CD4-positive, alpha-beta T cell treated with Interleukin-10 for 1 hour (primary cell): ENCODE measurements around the gene NECAB3.
"Not testable (repeated sequence)": the region's sequence is repeated elsewhere in the genome, so short reads cannot be mapped to it uniquely, and the experiment has no call there.

Experiments used
- DNase-seq: peaks from one replicate; pipeline ENCODE4 v3.0.0-alpha.2; 2020

The NECAB3 gene

GRCh38 chr20:33648396-33649004 is 25.7 kb downstream of the NECAB3 start:
- no peak for DNase-seq

- peak; percentile 22 for DNase-seq
These were observed 26.4 kb downstream of the NECAB3 start for GRCh38 chr20:33647603-33648395.

DNA sequence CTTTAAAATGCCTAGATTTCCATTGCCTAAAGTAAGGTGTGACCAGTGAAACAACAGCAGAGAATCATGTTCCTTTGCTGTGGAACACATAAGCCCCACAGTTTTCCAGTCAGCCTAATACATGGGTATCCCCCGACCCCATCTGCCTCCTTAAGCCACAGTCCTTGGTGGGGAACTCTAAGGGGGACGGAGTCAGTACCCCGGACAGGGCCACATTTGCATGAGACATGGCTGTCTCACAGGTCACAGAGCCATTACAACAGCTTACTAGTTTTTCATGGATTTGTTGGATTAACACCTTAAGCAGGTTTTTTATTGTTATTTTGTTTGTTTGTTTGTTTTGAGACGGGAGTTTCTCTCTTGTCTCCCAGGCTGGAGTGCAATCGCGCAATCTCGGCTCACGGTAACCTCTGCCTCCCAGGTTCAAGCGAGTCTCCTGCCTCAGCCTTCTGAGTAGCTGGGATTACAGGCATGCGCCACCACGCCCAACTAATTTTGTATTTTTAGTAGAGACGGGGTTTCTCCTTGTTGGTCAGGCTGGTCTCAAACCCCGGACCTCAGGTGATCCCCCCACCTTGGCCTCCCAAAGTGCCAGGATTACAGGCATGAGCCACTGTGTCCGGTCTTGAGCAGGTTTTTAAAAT is 27.1 kb downstream of the NECAB3 start:
- DNase-seq, result not testable (repeated sequence)

GRCh38 chr20:33646191-33646590 is 28.0 kb downstream of the NECAB3 start:
- no peak for DNase-seq

DNA sequence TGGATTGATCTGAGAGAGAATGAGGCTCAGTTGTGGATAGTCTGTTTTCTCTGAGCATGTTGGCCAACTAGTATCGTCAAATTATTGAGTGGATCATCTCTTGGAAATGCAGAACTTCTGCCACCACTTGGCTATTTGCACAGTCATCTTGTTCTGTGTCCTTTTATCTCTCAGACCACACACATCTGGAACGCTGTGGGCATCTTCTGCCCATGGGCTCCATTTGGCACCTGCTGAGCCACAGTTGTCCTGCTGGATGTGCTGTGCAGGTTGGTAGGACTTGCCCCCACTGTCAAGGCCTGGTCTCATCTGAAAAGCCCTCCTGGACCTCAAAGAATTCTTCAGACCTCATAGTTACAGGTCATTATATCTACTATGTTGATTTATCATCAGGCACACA is 28.8 kb downstream of the NECAB3 start:
- DNase-seq, result no peak

GRCh38 chr20:33645072-33645358 is 29.2 kb downstream of the NECAB3 start:
- no peak for DNase-seq

DNA sequence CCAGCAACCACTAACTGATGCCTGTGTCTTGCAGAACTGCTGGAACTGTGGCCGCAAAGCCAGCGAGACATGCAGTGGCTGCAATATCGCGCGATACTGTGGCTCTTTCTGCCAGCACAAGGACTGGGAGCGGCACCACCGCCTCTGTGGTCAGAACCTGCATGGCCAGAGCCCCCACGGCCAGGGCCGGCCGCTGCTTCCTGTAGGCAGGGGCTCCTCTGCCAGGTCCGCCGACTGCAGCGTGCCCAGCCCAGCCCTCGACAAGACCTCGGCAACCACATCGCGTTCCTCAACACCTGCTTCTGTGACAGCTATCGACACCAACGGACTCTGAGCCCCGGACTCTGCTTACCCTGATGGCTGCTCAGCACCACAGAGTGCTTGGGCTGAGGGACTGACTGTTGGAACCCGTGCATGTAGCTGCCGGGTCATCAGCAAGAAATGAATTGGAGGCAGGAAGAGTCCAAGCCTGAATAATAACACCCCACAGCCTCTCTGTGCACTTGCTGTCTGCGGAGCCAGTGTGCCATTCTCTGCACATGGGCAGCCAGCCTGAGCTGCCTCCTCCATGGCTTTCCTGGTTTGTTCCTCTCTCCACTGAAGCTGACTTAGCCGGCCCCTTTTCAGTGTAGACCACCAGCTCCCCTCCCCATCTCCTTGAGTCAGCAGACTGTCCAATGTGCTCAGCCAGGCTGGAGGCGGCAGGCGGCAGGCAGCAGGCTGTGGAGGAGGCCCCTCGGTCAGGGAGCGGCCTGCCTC is 29.7 kb downstream of the NECAB3 start:
- no peak for DNase-seq

DNA sequence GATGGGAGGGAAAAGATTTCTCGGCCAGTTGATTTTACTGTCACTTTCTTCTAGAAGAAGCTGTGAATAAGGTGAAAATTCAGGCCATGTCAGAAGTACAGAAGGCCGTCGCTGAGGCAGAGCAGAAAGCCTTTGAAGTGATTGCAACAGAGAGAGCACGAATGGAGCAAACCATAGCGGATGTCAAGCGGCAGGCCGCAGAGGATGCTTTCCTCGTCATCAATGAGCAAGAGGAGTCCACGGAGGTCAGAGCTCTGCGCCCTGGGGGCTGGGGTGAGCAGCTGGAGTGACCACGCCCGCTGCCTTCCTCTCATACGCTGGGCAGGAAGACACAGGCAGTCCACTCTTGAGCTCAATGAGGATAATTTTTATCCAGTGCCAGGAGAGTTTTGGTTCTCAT is 33.9 kb downstream of the NECAB3 start:
- DNase-seq, result no peak

DNA sequence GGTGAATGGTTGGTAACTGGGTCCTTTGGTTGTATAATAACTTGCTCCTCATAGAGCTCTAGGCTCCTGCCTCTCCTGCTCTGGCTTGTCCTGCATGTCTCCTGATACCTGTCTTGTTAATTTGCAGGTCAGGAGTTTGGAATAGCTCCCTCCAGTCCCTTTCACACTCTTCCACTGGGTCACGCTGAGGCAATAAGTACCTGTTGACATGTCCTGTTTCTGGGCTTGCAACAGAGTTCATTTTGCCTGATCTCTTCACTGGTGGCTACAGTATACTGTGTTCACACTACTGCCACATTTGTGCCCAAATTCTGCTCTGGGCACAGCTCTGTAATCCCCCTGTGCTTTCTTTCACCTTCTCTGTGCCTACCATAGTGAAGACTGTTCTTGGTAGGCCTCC is 37.5 kb downstream of the NECAB3 start:
- DNase-seq, result no peak

- no peak for DNase-seq
These were observed 38.9 kb downstream of the NECAB3 start for GRCh38 chr20:33635341-33635740.

- DNase-seq, result not testable (repeated sequence)
These were observed 42.3 kb downstream of the NECAB3 start for GRCh38 chr20:33631910-33632309.

DNA sequence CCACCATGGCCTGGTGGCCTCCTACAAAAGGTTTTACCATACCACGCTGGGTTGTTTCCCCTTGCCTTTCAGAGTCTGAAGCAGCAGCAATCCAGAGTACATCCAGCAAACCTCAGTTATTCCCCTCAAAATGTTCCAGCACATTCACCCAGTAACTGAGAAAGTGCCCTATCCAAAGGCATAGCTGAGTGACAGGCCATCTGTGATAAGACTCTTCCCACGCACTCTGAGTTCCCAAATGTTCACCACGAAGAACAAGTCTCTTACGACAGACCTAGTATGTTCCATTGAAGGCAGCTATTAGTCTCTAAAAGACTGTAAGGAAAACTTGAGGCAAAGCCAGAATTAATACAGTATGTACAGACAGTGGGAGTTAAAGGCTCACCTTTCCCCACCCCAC is 43.7 kb downstream of the NECAB3 start:
- DNase-seq, result no peak

- no peak for DNase-seq
These were observed 44.2 kb downstream of the NECAB3 start for GRCh38 chr20:33629979-33630378.

DNA sequence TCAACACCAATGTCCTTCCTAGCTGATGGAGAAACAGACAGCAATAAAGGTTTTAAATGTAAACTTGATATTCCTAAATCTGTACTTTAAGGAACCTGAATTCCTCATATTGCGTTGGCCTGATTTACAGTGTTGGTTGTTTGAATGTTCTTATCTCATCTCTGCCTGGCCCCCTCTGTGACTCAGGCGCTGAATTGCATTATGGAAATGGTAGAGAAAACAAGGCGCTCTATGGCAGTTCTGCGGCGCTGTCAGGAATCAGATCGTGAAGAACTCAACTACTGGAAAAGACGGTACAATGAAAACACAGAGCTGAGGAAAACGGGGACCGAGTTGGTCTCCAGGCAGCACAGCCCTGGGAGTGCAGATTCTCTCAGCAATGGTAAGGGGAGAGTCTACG is 44.7 kb downstream of the NECAB3 start:
- no peak for DNase-seq

DNA sequence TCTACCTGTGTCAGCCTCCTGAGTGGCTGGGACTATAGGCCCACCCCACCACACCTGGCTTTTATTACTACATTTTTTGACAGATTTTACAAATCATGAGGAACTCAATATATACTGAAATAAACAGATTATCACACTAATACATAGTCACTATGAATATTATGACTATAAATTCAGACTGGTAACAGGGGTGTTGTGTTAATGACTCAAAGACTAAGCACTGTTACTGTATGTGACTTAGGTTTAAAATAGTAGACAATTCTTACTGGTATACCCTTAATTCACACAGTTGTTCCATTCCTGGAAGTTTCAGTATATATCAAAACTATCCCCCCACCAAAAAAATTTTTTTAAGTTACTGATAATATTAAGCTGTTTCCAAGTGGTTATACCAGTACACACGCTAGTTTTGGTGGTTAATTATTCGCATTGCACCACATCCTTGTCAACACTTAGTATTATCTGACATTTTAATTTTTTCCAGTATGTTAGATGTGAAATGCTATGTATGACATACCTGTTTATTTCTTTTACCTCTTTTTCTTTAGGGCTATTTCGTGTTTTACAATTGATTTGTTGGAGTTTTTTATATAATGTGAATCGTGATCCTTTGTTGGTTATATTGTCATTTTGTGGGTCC is 46.5 kb downstream of the NECAB3 start:
- no peak for DNase-seq

- DNase-seq, result no peak
These were observed 48.0 kb downstream of the NECAB3 start for GRCh38 chr20:33626190-33626589.

DNA sequence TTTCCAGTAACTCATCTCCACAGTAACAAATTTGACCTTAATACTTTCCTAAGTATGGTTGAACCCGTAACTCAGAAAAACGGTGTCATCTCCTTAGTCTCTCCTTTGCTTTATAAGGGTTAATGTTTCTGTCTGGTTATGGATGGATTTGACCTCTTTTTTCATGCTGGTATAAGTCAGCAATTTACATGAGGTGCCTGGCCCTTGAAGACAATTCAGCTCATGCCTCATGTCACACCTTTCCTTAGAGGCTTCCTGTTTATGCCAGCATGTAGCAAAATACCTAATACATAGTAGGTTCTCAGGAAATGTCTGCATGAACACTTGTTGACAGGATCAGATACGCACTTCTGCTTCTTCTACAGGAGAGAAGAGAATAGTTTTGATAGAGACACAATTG is 49.8 kb downstream of the NECAB3 start:
- peak; percentile 34 for DNase-seq

GRCh38 chr20:33622705-33623365 is 51.4 kb downstream of the NECAB3 start:
- no peak for DNase-seq

DNA sequence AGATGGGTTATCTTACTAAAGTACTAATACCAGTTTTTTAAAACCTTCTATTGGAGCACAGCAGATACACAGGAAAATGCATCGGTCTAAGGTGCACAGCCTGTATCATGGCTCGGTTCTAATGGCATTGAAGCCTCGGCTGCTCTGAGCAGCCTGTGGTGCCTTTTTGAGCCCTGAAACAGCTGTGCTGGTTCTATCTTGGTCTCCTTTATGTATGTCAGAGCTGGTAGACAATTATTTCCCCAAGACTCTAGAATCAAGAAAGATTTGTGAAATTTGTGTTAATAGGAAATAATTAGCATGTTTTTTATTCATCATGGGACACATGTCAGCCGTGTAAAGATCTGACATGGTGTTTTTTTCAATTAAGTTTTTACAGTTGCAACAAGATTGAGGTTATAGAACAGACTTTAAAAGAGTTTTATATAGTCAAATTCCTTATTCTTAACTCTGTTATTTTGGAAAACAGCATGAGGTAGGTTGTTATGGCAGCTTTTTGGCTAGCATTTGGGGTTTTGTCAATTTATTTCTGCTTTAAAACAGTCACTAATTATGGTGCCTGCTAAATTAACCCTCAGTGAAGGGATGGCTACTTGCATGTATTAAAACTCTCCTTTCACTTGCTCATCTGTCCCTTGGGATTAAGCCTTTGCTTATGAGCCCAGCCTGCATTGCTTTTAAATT is 52.4 kb downstream of the NECAB3 start:
- no peak for DNase-seq

GRCh38 chr20:33612001-33612400 is 62.2 kb downstream of the NECAB3 start:
- no peak for DNase-seq

DNA sequence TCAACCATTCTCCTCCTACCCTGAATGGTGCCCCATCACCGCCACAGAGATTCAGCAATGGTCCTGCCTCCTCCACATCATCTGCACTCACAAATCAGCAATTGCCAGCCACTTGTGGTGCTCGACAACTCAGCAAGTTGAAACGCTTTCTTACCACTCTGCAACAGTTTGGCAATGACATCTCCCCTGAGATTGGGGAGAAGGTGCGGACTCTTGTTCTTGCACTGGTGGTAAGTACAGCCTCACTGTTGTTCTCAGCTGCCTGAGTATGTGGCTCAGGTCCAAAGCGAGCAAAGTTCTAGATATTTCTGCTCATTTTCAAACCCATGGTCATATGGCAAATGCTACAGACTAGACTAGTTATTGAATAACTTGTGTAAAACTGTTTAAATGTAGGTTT is 63.1 kb downstream of the NECAB3 start:
- no peak for DNase-seq

DNA sequence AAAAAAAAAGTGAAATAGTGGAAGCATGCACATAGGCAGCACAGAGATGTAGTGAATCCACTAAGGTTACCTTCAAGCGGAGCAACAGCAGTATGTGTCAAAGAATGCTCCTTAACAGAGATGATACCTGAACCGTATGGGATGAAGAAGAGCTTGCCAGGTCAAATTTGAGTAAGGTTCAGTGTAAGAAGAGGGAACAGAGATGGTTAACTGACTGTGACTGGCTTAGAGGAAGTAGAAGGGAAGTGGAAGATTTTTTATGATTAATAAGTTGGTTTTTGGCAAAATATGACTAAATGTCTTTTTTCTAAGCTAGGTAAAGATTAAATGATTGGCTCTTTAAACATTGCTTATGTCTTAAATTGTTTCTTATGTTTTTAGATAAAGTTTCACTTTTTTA is 64.7 kb downstream of the NECAB3 start:
- no peak for DNase-seq
